Measurements from ENCODE around the gene SHKBP1.
"Not testable (repeated sequence)": the region's sequence is repeated elsewhere in the genome, so short reads cannot be mapped to it uniquely, and the experiment has no call there.

The SHKBP1 gene

DNA sequence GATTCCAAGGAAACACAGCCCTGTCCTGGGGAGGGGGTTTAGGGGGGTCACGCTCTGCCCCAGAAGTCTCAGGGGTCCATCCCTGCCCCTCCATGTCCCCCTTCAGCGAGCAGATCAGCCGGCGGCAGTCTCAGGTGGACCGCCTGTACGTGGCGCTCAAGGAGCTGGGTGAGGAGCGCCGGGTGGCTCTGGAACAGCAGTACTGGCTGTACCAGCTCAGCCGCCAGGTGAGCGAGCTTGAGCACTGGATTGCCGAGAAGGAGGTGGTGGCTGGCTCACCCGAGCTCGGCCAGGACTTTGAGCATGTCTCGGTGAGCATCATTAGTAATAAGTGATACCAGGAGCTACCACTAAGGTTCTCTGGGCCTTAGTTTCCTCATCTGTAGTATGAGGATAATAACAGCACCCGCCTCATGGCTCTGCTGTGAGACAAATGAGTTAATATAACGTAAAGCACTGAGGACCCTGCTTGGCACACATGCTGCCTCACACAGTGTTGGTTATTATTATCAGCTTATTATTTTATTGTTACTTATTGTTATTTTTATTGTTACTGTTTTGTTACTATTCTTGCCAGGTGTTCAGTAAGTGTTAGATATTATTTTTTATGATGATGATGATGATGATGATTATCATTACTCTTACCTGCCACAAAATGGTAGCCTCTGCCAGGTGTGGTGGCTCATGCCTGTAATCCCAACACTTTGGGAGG lies 20.5 kb upstream of the SHKBP1 start:
- no peak for DNase-seq (ENCODE audit: extremely low read depth, insufficient read length)
- Histone ChIP-seq H3K4me3 (replicated peaks; ENCODE audit: low read depth, low read length) (no peak overlapping the region), H3K27me3 (replicated peaks; ENCODE audit: control insufficient read depth, insufficient read depth, low read length) (no peaks in the 10 kb centered on the region; the same call in 1 of the 2 replicates), H3K36me3 (ENCODE audit: control insufficient read depth, insufficient read depth, low read length) (no peaks in the 10 kb centered on the region)
- TF ChIP-seq, protein P1, sequence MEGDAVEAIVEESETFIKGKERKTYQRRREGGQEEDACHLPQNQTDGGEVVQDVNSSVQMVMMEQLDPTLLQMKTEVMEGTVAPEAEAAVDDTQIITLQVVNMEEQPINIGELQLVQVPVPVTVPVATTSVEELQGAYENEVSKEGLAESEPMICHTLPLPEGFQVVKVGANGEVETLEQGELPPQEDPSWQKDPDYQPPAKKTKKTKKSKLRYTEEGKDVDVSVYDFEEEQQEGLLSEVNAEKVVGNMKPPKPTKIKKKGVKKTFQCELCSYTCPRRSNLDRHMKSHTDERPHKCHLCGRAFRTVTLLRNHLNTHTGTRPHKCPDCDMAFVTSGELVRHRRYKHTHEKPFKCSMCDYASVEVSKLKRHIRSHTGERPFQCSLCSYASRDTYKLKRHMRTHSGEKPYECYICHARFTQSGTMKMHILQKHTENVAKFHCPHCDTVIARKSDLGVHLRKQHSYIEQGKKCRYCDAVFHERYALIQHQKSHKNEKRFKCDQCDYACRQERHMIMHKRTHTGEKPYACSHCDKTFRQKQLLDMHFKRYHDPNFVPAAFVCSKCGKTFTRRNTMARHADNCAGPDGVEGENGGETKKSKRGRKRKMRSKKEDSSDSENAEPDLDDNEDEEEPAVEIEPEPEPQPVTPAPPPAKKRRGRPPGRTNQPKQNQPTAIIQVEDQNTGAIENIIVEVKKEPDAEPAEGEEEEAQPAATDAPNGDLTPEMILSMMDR (IDR thresholded peaks at IDR 0.05; ENCODE audit: insufficient read depth, low read length, poor library complexity, severe bottlenecking) = no peak

DNA sequence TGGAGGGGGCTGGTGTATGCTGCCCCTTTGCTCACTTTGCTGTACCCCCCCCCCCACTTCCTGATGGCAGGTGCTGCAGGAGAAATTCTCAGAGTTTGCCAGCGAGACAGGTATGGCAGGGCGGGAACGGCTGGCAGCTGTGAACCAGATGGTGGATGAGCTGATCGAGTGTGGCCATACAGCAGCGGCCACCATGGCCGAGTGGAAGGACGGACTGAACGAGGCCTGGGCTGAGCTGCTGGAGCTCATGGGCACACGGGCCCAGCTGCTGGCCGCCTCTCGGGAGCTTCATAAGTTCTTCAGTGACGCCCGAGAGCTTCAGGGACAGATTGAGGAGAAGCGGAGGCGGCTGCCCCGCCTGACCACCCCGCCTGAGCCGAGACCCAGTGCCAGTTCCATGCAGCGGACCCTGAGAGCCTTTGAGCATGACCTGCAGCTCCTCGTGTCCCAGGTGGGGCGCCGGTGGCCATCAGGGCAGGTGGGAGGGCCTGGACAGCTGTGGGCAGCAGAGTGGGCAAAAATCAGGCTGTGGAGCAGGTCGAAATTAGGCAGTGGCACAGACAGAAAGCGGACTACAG lies 19.6 kb upstream of the SHKBP1 start:
- no peak for DNase-seq (ENCODE audit: extremely low read depth, insufficient read length)
- no peak overlapping the region for H3K4me3 ChIP-seq (replicated peaks; ENCODE audit: low read depth, low read length)
- H3K27me3 ChIP-seq (replicated peaks; ENCODE audit: control insufficient read depth, insufficient read depth, low read length) = no peaks in the 10 kb centered on the region; the same call in 1 of the 2 replicates
- no peaks in the 10 kb centered on the region for H3K36me3 ChIP-seq (ENCODE audit: control insufficient read depth, insufficient read depth, low read length)
- TF ChIP-seq, protein P1 (IDR thresholded peaks at IDR 0.05; ENCODE audit: insufficient read depth, low read length, poor library complexity, severe bottlenecking) = no peak

DNA sequence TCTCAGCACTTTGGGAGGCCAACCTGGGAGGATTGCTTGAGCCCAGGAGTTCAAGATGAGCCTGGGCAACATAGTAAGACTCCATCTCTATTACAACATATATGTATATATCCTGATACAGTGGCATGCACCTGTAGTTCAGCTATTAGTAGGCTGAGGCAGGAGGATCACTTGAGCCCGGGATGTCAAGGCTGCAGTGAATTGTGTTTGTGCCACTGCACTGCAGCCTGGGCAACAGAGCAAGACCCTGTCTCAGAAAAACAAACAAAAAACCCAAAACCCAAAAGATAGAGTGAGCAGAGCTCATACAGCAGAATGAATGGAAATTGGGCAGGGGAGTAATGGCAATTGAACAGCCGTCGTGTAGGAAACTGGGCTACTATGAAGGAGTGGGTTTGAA lies 17.3 kb upstream of the SHKBP1 start:
- no peaks in the 10 kb centered on the region for H3K36me3 ChIP-seq (ENCODE audit: control insufficient read depth, insufficient read depth, low read length)
- no peak overlapping the region for H3K4me3 ChIP-seq (replicated peaks; ENCODE audit: low read depth, low read length)
- TF ChIP-seq, protein P1 (IDR thresholded peaks at IDR 0.05; ENCODE audit: insufficient read depth, low read length, poor library complexity, severe bottlenecking) = no peak
- no peaks in the 10 kb centered on the region; the same call in 1 of the 2 replicates for H3K27me3 ChIP-seq (replicated peaks; ENCODE audit: control insufficient read depth, insufficient read depth, low read length)
- no peak for DNase-seq (ENCODE audit: extremely low read depth, insufficient read length)

DNA sequence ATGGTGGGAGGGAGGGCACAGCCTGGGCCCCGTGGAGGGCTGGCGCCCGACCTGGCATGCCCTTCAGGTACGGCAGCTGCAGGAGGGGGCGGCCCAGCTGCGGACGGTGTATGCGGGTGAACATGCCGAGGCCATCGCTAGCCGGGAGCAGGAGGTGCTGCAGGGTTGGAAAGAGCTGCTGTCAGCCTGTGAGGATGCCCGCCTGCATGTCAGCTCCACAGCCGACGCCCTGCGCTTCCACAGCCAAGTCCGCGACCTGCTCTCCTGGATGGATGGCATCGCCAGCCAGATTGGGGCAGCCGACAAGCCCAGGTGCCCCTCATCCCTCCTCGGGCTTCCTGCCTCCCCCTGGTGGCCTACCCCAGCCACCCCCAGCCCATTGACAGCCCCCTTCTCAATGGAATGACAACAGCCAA lies 16.6 kb upstream of the SHKBP1 start:
- Histone ChIP-seq H3K4me3 (replicated peaks; ENCODE audit: low read depth, low read length) (no peak overlapping the region), H3K36me3 (ENCODE audit: control insufficient read depth, insufficient read depth, low read length) (no peaks in the 10 kb centered on the region), H3K27me3 (replicated peaks; ENCODE audit: control insufficient read depth, insufficient read depth, low read length) (no peaks in the 10 kb centered on the region; the same call in 1 of the 2 replicates)
- TF ChIP-seq, protein P1 (IDR thresholded peaks at IDR 0.05; ENCODE audit: insufficient read depth, low read length, poor library complexity, severe bottlenecking) = no peak
- DNase-seq (ENCODE audit: extremely low read depth, insufficient read length) = no peak

DNA sequence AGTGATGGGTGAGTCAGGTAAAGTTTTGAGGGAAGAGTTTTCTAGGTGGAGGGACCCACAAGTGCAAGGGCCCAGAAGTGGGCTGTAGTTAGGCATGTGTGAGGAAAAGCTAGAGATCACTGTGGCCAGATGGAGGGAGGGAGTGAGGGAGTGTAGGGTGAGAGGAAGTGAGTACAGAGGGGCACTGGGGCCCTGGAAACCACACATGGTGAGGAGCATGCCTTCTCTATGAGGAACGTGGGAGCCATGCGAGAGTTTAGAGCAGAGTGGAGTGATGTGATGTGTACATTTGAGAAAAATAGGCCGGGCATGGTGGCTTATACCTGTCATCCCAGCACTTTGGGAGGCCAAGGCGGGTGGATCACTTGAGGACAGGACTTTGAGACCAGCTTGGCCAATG lies 14.7 kb upstream of the SHKBP1 start:
- H3K4me3 ChIP-seq (replicated peaks; ENCODE audit: low read depth, low read length) = no peak overlapping the region
- DNase-seq (ENCODE audit: extremely low read depth, insufficient read length) = no peak
- TF ChIP-seq, protein P1 (IDR thresholded peaks at IDR 0.05; ENCODE audit: insufficient read depth, low read length, poor library complexity, severe bottlenecking) = no peak
- no peaks in the 10 kb centered on the region; the same call in none of the 2 replicates for H3K27me3 ChIP-seq (replicated peaks; ENCODE audit: control insufficient read depth, insufficient read depth, low read length)
- H3K36me3 ChIP-seq (ENCODE audit: control insufficient read depth, insufficient read depth, low read length) = no peaks in the 10 kb centered on the region

DNA sequence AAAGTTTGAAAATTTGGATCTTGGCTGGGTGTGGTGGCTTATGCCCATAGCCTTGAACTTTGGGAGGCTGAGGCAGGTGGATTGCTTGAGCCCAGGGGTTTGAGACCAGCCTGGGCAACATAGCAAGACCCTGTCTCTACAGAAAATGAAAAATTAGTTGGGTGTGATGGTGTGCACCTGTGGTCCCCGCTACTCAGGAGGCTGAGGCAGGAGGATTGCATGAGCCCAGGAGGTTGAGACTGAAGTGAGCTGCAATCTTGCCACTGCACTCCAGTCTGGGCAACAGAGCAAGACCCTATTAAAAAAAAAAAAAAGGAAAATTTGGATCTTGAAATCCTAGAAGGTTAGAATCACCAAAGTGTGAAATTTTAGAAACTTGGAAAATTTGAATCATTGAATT lies 12.1 kb upstream of the SHKBP1 start:
- H3K27me3 ChIP-seq (replicated peaks; ENCODE audit: control insufficient read depth, insufficient read depth, low read length); DNase-seq (ENCODE audit: extremely low read depth, insufficient read length); H3K4me3 ChIP-seq (replicated peaks; ENCODE audit: low read depth, low read length); H3K36me3 ChIP-seq (ENCODE audit: control insufficient read depth, insufficient read depth, low read length): not testable (repeated sequence)
